GM21825 (cell line): ENCODE results near the gene OR6C70.

Experiments used
- ATAC-seq: cut with Tn5 transposase; IDR thresholded peaks from one replicate; pipeline ENCODE4 v1.9.1; 2021; ENCODE audit warnings: mild to moderate bottlenecking, moderate library complexity; ENCODE audit not compliant: unreplicated experiment

Gene OR6C70

DNA sequence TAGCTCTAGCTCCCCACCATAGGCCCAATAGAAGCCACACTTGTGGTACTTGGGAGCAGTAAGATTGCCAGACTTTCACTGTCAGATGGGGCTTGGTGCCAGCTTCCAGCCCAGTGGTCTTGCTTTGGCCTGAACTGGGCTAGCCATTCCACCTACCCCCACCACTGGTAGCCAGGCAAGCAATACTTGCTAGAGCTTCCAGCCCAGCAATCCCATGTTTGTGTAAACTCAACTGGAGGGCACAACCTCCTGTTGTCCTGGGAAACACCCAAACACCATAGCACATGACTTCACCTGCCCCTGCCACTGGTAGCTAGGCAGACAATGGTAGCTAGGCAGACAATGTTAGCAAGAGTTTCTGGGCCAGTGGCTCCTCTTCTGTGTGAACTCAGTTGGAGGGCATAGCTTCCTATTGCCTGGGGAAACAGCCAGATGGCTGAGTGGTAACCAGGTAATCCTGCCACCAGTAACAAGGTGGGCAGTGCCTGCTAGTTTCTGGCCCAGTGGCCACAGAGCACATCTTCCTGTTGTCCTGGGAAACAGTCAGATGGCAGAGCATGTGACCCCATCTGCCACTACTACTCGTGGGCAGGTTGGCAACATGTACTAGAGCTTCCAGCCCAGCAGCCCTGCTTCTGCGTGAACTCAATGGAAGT lies 49.5 kb downstream of the OR6C70 start:
- no peak for ATAC-seq
